Mucosa of rectum (tissue), 2 donors: ENCODE results near the gene MMP1.
"Not testable (repeated sequence)": the region's sequence is repeated elsewhere in the genome, so short reads cannot be mapped to it uniquely, and the experiment has no call there.

Experiments
- H3K27ac ChIP-seq, 2 donors: one replicate each; pipeline ENCODE4 v1.7.0; 2013; ENCODE audit warnings: inconsistent platforms in 2 of 2, low read depth in 2 of 2, low read length in 2 of 2
- H3K27me3 ChIP-seq, 2 donors: one replicate each; pipeline ENCODE4 v1.7.0; 2013; ENCODE audit warnings: low read length in 2 of 2; ENCODE audit not compliant: control insufficient read depth in 2 of 2, insufficient read depth in 2 of 2
- H3K36me3 ChIP-seq, 2 donors: one replicate each; pipeline ENCODE4 v1.7.0; 2013; ENCODE audit warnings: low read length in 2 of 2; ENCODE audit not compliant: control insufficient read depth in 2 of 2, insufficient read depth in 2 of 2
- H3K4me1 ChIP-seq, 2 donors: one replicate each; pipeline ENCODE4 v1.7.0; 2013; ENCODE audit warnings: low read length in 2 of 2, mild to moderate bottlenecking in 1 of 2; ENCODE audit not compliant: control insufficient read depth in 2 of 2, insufficient read depth in 2 of 2
- H3K4me3 ChIP-seq, 2 donors: one replicate each; pipeline ENCODE4 v1.7.0; 2013; ENCODE audit warnings: low read length in 2 of 2
- H3K9ac ChIP-seq, 2 donors: one replicate each; pipeline ENCODE4 v1.7.0; 2013; ENCODE audit warnings: low read length in 2 of 2, low read depth in 1 of 2, mild to moderate bottlenecking in 1 of 2
- H3K9me3 ChIP-seq, 2 donors: one replicate each; pipeline ENCODE4 v1.7.0; 2013; ENCODE audit warnings: low read length in 2 of 2; ENCODE audit not compliant: control insufficient read depth in 2 of 2
- donor health status: healthy.
- donor health status: Normal muscosa, but diverticular disease.

Gene MMP1

DNA sequence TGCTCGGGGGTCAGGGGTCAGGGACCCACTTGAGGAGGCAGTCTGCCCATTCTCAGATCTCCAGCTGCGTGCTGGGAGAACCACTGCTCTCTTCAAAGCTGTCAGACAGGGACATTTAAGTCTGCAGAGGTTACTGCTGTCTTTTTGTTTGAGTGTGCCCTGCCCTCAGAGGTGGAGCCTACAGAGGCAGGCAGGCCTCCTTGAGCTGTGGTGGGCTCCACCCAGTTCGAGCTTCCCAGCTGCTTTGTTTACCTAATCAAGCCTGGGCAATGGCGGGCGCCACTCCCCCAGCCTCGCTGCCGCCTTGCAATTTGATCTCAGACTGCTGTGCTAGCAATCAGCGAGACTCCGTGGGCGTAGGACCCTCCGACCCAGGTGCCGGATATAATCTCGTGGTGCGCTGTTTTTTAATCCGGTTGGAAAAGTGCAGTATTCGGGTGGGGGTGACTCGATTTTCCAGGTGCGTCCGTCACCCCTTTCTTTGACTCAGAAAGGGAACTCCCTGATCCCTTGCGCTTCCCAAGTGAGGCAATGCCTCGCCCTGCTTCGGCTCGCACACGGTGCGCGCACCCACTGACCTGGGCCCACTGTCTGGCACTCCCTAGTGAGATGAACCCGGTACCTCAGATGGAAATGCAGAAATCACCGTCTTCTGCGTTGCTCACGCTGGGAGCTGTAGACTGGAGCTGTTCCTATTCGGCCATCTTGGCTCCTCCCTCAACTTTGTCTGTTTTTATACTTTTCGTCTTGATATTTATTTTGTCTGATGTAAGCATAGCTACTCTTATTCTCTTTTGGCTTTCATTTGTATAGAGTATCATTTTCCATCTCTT lies 51.0 kb downstream of the MMP1 start:
- not testable (repeated sequence) for H3K4me1 ChIP-seq, H3K9ac ChIP-seq, H3K27ac ChIP-seq, H3K36me3 ChIP-seq, H3K27me3 ChIP-seq, H3K9me3 ChIP-seq
- H3K4me3 ChIP-seq, result peak overlapping the region in 1 of 2 donors; percentile 7
